GM18520 (cell line): Measurements from ENCODE around the gene SERPING1.

Experiments used
- ATAC-seq: cut with Tn5 transposase; IDR thresholded peaks from one replicate; pipeline ENCODE4 v1.9.1; 2021; ENCODE audit not compliant: unreplicated experiment

Gene SERPING1

DNA sequence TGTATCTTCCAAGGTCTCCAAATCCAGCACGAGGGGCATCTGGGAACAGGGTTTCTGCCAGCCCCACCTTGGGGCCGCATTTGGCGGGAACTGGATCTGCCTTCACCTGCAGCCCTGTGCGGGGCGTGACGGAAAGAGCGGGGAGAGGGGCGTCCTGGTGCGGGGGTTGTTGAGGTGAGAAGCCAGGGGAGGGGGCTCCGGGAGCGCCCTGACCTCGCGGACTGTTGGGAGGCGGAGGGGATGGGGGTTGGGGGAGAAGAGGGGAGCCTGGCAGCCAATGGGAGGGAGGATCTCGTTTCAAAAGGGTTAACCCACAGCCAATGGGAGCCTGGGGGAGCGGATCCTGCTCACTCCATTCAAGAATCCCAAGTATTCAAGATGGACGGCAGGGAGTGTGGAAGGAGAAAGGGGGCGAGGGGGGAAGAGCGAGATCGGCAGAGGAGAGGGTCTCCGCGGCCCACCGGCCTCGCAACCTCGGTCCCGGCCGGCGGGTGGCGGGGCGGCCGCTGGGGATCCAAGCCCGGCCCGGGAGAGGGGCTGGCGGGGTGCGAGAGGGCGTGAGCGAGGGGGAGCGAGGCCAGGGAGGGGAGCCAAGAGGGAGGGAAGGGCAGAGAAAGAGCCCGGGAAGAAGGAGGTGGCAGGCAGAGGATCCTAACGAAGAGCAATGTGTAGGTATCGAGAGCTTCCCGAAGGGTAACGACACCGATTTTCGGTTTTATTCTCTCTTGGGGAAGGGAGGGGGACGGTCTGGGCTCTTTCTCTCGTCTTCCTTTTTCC, 40.7 kb downstream of the SERPING1 start:
- no peak for ATAC-seq

DNA sequence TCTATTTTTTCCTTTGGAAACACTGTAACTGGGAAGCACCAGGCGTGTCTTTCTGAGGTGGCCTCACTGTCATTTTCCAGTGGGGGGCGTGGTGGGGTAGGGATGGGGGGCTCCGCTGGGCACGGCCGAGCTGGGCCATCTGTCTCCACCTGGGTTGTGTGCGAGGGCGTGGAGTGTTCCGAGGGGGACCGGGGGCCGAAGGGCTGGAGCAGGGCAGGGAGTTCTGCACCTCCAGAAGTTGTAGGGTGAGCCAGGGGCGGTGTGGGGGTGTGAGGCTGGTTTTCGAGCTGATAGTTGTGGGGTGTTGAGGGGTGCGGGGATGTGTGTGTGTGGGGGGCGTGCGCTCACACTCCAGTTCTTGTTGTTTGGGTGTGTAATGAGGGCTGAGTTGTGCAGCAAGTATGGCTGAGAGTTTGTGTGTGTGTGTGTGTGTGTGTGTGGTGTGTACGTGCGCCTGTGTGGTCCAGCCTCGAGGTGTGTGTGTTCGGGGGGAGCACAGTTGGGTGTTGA, 41.4 kb downstream of the SERPING1 start:
- no peak for ATAC-seq

DNA sequence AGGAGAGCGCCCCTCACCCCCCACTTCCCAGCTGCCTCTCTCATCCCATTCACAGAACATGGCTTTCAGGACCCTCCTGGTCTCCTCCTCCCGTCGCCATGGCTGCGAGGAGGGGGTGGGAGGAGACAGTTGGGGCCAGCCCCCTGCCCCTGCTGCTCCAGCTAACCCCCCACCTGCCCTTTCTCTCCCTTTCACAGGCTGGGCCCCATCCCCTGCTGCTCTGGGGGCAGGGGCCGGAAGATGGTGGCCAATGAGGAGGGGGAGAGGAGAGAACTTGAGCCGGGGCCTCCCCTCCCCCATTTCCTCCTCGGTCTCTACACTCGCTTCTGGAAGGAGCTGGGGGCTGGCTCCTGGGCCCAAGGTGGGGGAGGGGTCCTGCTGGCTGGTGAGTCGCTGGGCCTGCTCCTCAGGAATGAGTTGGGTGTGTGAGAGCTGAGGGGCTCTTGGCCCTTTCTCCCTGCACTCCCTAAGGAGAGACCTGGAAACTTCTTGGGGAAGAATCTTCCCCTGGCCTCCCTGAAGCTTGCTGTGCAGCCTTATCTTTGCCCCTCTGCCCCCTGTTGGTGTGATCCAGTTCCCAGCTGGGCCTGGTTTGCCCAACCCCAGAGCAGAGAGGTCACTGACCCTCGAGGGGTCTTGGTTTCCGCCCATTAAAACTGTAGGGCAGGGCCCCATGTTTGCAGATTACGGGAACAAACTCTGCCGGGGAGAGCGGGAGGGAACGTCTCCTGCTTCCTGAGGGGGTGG, 42.0 kb downstream of the SERPING1 start:
- ATAC-seq = no peak

DNA sequence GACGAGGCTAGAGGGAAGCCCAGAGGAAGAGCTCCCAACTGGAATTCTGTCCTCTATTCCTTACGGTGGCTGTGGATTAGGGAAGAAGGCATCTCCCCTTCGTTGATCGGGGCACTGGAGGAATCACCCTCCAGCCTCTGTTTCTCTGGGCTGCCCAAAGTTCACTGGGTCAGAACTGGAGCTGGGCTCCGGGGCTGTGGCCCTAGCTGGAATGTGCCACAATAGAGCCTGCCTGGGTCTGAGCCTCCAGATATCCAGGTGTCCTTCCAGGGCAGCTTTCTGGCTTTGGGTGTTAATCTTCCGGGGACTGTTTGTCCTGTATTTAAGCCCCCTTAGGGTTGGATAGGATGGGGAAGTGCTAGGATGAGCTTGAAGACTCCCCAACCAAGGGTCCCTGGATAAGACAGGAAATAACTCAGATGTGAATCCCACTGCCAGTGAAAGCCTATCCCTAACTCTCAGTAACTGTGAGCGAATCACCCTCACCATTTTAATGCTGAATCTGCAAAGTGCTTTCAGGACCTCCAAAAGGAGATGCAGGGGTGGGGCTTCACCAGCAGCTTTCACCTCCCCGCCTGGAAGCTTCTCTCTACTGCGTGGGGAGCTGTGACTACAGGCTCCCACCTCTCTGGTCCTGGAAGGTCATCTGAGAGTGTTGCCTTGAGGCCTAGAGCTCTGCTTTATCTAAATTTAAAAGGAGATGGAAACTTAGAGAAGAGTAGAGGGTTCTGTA, 42.7 kb downstream of the SERPING1 start:
- ATAC-seq = no peak

DNA sequence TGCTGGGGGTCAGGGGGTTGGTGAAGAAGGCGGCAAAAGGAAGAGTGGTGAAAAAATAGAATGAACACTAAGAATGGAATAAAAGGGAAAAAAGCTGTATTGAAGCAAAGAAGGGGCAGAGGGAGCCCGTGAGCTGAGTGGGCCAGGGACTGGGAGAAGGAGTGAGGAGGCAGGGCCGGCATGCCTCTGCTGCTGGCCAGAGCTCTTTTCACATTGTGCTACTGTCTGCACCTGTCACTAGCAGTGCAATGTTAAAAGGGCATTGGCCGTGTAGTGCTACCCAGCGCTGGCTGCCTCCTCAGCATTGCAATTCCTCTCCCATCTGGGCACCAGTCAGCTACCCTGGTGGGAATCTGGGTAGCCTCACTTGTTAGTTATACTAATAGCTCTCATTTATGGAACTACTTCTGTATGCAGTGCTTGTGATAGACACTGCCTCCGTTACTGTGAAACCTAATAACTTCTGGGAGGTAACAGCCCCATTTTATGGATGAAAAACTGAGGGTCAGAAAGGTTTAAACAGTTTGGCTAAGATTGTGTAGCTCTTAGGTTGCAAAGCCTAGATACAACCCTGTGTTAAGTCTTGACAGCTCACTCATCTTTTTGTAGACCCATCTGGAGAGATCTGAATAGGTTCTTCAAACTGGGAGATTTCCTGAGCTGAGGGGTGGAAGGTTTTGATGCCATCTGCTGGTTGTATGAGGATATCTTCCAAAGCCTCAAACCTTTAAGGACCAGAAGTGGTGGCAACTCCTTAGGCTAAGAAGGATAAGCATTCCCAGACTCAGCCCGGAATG, 43.7 kb downstream of the SERPING1 start:
- ATAC-seq = no peak

DNA sequence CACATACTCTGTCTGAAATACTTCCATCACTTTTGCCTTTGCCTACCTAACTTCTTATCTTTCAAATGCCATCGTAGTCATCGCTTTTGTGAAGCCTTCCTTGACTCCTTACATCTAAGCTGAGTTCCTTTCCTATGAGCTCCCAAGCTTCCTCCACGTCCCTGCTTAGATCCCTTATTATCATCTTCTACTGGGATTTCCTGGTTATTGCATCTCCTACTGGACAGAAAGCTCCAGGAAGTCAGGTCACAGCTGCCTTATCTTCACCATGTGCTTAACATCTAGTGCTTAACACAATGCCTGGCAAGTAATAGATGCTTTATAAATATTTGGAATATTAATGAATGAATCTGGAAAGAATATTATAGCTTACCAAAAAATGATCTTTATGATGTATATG, 46.3 kb downstream of the SERPING1 start:
- ATAC-seq = no peak

DNA sequence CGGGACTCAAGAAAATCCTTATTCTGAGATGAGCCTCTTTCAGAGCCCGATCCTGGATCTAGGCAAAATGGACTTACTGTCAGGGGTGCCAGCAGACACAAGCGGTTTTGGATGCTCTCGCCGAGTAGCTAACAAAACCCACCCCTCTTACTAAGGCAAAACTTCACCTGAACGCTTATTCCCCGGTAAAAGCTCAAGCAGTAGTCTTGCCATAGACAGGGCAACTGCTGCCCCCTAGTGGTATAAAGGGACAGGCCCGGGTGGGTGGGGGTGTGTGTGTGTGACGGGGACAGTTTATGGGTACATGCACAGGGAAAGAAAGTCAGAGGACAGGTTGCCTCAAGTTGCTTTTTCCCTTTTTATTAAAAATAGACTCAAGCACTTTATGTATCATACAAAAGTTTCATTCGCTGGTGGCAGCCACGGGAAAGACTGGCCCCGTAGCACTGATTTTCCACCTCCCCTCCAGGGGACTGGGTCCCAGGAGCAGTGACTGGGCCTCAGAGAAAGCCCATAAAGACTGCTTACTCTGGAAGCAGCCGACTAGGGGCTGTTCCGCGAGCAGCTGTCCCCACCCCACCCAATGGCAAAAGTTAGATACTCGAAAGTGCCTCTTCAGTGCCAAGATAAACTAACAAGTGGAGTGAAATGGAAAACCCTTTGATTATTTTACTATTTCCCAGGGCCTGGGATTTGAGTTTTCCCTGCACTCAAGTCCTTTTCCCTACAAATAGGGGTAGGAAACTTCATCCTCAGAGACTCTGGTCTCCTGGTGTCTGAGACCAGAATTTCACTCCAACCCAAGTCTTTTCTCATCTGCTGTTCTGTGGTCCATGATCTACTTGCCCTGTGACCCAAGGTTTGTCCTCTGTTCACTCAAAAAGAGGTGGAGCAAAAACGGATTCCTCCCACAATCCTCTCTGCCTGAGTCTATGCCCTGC, 47.5 kb downstream of the SERPING1 start:
- no peak for ATAC-seq

DNA sequence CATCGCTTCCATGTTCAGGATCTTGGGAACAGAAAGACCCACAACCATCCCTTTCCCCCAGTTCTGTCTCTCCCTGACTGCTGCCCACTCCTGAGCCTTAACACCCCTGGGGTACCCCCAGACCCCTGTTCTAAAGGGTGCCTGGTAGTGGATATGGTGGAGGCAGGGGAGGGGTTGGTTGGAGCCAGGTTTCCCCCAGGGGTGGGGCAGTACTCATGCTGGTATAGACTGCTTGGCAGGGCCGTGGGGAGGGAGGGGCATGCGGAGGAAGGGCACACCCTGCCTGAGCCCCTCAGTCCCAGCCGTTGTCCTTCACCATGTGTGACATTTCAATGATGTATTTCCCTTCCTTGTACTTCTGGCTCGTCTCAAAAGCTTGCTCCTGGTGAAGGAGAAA, 48.2 kb downstream of the SERPING1 start:
- no peak for ATAC-seq

DNA sequence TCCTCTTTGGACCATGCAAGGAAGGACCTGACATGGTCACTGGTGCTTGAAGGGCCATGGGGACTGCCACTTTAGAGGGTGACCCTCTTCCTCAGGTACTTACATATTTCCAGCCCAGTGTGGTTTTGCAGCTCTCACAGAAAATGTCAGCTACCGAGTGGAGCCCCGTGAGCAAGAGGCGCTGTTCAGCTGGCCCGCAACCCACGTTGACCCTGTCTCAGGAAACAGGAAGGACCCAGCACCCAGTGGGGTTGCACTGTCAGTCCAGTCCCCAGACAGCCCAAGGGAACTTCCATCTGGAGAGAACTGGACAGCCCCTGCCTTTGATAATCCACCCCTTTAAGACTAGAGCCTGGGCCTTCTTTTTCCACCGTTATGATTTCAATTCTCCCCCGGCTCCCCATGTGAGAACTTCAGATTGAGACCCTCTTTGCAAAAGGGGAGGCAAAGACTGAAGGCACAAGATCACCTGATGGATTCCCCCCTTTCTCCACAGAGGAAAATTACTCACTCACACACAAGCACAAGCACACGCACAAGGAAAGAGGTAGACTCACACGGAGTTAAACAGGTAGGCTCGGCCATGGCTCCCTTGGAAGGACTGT, 48.8 kb downstream of the SERPING1 start:
- no peak for ATAC-seq

DNA sequence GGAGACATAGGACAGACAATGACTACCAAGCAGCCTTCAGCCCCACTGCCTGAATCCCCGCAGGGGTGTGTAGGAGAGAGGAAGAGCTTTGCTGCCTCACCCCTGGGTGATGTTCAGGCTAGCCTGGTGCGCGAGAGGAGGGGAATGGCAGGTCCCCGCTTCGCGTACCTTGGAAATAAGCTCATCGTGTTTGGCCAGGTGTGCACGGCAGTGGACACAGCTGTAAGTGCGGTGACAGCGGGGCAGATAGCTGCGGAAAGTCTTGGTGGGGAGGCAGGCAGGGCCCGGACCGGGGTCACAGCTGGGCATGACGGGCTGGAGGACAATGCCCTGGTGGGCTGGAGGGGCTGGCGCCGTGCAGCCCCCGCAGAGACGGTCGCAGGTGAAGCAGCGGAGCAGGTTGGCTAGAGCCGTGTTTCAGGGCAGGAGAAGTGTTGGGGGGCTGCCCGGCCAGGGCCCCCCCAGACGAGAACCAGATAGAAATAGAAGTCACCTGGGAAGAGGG, 49.4 kb downstream of the SERPING1 start:
- no peak for ATAC-seq

DNA sequence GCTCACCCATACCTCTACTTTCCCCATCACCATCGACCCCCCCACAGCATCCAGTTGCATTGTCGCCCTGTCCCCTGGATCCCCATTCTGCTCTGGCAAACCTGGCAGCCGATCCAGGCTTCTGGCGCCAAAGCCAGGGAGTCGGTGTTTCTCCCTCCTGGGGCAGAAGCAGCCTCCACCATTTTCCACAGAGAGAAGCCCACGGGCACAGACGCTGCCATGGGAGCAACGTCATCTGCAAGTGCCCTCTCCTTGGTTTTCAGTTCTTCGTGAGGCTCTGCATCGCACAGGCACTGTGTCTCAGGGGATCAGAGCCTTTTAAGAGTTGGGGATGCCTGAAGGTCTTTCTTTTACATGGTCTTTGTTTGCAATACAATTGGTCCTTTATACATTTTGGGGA, 49.9 kb downstream of the SERPING1 start:
- ATAC-seq = no peak

DNA sequence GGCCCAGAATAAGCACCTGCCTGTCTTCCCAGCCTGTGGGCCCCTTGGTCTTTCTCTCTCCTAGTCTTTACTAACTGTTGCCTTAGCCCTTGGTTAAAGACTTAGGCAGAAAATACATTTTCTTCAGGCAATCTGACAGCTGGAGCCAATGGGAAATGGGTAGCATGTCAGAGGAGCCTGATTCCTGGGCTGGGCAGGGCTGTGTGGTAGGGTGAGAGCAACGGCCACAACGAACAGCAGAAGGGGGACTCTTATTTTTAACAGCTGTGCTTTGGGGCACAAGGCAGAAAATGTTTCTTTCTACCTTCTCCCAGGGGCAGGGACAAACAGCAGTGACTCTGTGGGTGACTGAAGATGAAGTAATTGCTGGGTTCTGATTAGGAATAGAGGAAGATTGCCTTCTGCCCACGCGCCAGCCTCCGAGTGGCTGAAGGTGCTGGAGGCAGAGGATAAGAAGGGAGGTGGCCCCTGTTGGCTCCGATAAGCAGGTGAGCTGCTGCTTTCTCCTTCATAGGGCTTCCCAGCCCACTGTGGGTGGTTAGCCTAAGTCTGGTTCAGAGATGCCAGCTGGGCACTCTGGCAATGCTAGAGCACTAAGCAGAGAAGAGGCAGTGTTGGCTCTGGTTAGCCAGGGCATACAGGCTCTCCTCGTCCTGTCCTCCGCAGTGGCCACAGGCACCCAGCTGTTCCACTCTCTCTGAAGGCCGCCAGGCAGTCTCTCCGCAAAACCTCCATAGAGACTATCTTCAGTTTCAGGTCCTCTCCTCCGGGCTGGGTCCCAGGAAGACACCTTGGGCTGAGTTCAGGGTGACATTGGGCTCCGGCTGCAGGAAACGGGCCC, 50.7 kb downstream of the SERPING1 start:
- ATAC-seq = no peak

DNA sequence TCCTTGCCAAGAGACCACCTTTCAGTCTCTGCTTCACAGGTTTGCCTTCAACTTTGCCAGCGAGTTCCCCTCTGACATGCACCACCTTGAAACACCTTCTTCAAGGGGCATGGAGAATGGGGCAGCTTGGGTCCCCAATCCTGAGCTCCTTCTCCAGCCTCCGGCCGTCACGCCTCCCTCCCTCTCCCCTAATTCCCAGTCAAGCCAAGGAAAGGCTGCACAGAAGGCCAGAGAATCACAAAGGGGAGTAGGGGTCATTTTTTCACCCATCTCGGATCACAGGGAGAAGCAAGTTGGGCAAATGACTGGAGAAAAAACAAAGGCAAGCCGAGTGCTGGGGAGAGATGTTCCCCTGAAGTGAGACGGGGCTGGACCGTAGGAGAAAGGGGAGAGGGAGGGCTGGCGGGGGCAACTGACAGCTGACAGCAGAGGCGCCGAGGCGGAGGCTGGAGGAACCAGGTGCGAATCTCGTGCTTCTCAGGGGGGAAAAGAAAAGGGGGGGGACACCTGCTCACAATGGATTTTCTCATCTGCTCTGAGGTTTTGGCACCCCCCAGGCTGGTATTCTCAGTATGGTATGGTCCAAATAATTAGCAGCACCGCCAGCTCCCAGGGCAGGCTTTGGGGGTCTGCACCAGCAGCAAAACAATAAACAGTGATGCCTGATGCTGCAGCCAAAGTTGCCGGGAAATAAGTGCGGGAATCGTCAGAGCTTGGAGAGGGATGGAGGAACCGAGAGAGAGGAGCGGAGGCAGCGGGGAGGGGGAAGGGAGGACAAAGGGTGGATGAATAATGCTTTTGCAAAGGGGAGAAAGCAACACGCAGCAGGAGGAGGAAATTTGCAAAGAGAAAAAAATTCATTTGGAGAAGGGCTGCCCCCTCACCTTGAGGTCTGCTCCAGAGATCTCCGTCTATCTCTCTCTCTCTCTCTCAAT, 51.6 kb downstream of the SERPING1 start:
- ATAC-seq = no peak

DNA sequence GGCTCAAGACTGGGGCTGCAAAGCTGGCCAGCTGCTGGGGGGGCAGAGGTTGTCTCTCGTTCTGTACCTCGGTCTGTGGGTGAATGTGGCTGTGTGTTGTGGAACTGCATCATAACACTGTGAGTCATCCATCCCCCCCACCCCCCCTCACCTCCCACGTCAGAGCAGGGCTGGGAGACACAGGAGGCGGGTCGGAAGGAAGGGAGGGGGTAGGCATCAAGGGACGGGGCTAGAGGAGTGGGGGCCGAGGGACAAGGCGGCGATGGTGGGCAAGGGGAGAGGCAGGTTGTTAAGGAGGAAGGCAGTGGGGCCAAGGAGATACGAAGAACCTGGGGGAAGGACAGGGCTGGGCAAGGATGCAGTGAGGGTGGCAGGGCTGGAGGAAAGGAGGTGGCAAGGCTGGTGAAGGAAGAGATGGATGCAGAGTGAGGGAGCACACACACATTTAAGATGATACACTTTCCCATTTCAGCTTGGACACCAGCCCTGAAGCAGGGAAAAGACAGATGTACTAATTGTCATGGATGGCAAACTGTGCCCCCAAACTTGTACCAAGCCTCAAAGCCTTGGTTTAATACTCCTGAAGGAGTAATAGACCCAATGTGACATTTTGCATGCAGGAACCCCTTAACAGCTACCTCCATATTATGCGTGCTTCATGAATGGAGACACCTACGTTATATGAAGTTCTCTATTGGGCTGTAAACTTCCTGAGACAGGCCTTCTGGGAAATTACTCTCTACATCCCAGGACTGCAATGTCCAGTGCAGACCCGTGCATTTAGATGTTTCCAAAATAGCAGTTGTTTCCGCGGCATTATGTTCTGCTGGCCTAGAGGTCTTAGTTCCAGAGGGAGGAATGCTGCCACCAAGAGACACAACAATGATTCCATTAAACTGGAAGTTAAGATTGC, 52.6 kb downstream of the SERPING1 start, which contains the start of gene YPEL4:
TSS of gene YPEL4 (minus strand) at position 87 of the 913 bp plus-strand sequence. CDS start 2,805 bp downstream, outside the sequence.
- no peak for ATAC-seq

DNA sequence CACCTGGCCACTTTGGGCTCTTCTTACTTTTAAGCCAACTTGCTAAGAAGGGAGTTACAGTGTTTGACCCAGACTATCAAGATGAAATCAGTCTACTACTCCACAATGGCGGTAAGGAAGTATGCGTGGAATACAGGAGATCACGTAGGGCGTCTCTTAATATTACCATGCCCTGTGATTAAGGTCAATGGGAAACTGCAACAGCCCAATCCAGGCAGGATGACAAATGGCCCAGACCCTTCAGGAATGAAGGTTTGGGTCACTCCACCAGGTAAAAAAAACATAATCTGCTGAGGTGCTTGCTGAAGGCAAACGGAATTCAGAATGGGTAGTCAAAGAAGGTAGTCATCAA, 53.2 kb downstream of the SERPING1 start:
- ATAC-seq = no peak

DNA sequence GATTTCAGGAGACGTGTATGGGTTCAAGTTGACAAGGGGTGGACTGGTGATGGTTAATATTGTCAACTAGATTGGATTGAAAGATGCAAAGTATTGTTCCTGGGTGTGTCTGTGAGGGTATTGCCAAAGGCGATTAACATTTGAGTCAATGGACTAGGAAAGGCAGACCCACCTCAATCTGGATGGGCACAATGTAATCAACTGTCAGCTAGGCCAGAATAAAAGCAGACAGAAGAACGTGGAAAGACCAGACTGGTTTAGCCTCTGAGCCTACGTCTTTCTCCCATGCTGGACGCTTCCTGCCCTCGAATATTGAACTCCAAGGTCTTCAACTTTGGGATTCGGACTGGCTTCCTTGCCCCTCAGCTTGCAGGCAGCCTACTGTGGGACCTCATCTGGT, 53.9 kb downstream of the SERPING1 start:
- no peak for ATAC-seq
